GM19452 (cell line): ENCODE measurements around the gene RBBP8NL.

ENCODE experiments used
- ATAC-seq: cut with Tn5 transposase; IDR thresholded peaks from one replicate; pipeline ENCODE4 v1.9.1; 2021; ENCODE audit not compliant: unreplicated experiment

Gene RBBP8NL

GRCh38 chr20:62427172-62428001 is at the start of gene RBBP8NL:
RBBP8NL (minus strand) TSS chr20:62427539; CDS start chr20:62419647, 7,892 bp downstream.
- ATAC-seq: no peak

- ATAC-seq: no peak
Measured at GRCh38 chr20:62476056-62476838, 48.9 kb upstream of the RBBP8NL start.

GRCh38 chr20:62475772-62476055 is 48.4 kb upstream of the RBBP8NL start, which contains the start of gene GATA5:
GATA5 (minus strand) TSS chr20:62475995; CDS start chr20:62475521, 474 bp downstream.
- no peak for ATAC-seq

GRCh38 chr20:62475027-62475771 is 47.9 kb upstream of the RBBP8NL start:
- ATAC-seq: no peak

GRCh38 chr20:62474604-62475026 is 47.3 kb upstream of the RBBP8NL start:
- no peak for ATAC-seq

- no peak for ATAC-seq
Measured at GRCh38 chr20:62473717-62474603, 46.6 kb upstream of the RBBP8NL start.

- ATAC-seq: no peak
Measured at GRCh38 chr20:62472941-62473585, 45.7 kb upstream of the RBBP8NL start.

GRCh38 chr20:62472138-62472940 is 45.0 kb upstream of the RBBP8NL start:
- no peak for ATAC-seq

- no peak for ATAC-seq
Measured at GRCh38 chr20:62470459-62470858, 43.1 kb upstream of the RBBP8NL start.

GRCh38 chr20:62470001-62470400 is 42.7 kb upstream of the RBBP8NL start:
- no peak for ATAC-seq

- ATAC-seq: no peak
Measured at GRCh38 chr20:62469352-62469751, 42.0 kb upstream of the RBBP8NL start.

GRCh38 chr20:62466806-62467537 is 39.6 kb upstream of the RBBP8NL start:
- no peak for ATAC-seq

GRCh38 chr20:62466072-62466760 is 38.9 kb upstream of the RBBP8NL start:
- no peak for ATAC-seq

GRCh38 chr20:62464990-62465389 is 37.7 kb upstream of the RBBP8NL start:
- no peak for ATAC-seq

- no peak for ATAC-seq
Measured at GRCh38 chr20:62464425-62464770, 37.1 kb upstream of the RBBP8NL start.

- no peak for ATAC-seq
Measured at GRCh38 chr20:62463651-62464424, 36.5 kb upstream of the RBBP8NL start.

- no peak for ATAC-seq
Measured at GRCh38 chr20:62462976-62463592, 35.7 kb upstream of the RBBP8NL start.
